Measurements from ENCODE around the gene CELF4.

Gene CELF4

GRCh38 chr18:37316468-37316867 lies 249.1 kb downstream of the CELF4 start:
- DNase-seq (ENCODE audit: low read depth), result no peak

DNA sequence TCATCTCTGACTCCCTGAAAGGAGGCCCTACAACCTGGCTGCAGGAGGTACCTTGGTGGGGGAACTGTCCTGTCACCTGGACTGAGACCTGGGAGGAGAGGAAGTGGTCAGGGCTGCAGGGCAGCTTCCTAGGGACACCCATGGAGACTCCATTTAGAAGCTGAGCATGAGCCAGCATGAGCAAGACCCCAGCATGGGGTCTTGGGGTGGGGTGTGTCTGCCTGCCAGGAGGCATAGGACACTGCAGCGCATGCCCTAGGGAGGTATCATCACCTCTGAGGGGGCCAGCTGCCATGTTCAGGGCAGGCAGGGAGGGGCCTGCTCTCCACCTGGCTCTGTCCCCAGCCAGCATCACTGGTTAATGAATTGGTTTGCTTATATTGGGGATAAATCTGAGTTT lies 249.7 kb downstream of the CELF4 start:
- no peak for DNase-seq (ENCODE audit: low read depth)

GRCh38 chr18:37314534-37314933 lies 251.1 kb downstream of the CELF4 start:
- no peak for DNase-seq (ENCODE audit: low read depth)

- DNase-seq (ENCODE audit: low read depth), result no peak
These were observed 252.0 kb downstream of the CELF4 start for GRCh38 chr18:37313624-37314023.

DNA sequence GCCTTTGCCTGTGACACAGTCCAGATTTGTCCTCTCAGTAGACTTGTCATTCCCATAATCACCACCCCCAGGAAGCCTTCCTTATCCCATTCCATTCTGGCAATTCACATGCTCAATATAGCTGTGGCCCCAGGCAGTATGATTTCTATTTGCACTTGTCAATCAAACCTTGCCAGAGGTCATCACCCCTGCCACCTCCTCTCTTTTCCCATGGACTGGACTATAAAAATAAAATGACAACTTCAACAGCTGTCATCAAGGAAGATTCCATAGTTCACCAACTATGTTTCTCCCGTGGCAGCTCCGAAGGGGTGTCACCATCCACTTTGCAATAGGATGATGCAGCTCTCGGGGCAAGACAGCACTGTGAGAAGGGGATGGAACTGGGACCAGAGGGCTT lies 255.7 kb downstream of the CELF4 start:
- no peak for DNase-seq (ENCODE audit: low read depth)

DNA sequence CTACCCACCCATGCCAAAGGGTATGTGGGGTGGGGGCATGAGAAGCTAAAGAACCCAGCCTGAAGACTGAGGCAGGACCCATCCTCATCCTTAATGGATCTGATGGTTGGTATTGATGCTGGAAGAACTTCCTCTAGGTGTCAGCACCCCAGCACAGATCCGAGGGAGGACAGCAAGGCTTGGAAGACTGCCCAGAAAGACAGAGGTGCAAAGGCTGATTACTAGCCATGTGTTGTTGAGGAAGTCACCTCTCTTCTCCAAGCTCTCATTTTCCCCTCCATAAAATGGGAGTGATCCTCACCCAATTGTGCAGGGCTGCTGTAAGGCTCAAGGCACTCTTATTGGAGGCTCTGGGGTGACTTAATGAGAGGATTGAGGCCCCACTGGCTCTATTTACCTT lies 256.5 kb downstream of the CELF4 start:
- no peak for DNase-seq (ENCODE audit: low read depth)

DNA sequence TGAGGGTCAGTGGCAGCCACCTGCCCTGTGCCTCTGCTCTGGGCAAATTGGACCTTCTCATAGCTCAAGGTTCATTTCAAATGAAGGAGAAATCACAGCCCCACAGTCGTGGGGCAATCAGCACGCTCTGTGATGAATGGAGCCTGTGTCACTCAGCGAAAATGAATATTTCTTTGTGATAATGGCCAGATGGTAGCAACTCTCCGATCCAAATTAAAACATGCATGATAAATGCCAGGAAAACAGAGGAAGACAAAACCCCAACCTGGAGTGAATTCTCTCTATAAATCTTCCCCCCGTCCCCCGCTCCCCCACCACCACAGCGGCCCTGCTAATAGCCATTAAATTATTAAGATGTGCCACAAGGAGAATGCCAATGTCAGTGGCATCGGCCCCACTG lies 258.4 kb downstream of the CELF4 start:
- no peak for DNase-seq (ENCODE audit: low read depth)

DNA sequence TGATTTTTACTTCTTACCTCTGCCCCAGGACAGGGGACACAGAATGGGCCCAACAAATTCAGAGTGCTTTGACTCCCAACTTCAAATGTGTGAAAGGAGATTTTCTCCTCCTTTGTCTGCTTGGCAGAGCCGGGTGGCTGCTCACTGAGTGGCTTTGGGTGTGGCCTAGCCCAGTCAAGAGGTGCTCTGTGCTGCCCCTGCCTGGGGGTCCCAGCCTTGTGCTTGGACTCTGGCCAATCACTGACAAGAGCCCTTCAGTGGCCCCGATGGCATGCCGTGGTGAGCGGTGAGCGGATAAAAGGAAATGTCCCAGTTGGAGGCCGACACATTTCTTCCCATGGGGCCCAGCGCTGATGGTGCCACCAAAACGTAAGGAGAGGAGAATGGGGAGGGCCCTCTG lies 259.2 kb downstream of the CELF4 start:
- no peak for DNase-seq (ENCODE audit: low read depth)

GRCh38 chr18:37305066-37305465 lies 260.5 kb downstream of the CELF4 start:
- no peak for DNase-seq (ENCODE audit: low read depth)

DNA sequence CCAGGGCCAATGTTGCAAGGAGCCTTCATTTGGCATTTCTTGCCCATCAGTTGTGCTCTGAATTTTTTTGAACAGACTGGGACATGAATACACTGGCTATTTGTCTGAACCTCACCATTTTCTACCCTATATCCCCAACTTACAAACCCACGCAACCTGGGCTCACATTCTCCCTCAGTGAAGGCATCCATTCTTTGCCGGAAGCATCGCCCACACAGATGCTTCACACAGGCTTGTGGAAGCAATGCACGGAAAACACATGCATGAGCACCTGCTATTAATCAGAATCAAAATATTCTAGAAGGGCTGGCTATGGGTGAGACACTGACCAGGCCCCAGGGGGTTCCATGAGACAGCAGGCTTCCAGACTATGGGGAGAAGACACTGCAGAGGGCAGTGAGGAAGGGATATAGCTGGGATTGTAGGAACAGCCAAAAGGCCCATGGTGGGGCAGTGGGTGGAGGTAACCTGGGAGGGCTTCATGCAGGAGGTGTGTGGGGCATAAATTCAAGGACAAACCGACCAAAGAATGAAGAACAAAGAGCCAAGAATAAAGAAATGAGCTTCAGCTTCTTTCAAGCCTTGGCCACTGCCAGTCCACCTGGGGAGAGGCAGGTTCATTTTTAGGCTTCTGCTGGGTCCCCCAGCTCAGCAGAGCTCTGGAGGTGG lies 261.5 kb downstream of the CELF4 start:
- no peak for DNase-seq (ENCODE audit: low read depth)

- no peak for DNase-seq (ENCODE audit: low read depth)
These were observed 262.6 kb downstream of the CELF4 start for GRCh38 chr18:37303009-37303408.

DNA sequence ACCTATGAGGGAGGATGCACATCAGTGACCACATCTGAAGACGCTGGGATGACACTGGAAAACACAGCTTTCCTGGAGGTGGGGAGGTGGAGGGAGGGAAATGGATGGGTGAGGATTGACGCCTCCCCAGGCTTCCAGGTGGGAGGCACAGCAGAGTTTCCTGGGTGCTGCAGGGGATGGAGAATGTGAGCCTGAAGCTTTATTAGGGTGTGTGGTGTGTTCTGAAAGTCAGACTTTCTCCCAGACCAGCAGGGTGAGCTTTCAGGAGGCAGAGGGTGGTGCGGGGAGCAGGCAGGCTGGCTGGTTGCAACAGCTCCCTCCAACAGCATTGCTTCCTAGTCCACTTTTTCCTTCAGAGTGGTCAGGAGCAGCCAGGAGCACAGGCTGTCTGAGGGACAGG lies 263.1 kb downstream of the CELF4 start:
- no peak for DNase-seq (ENCODE audit: low read depth)

DNA sequence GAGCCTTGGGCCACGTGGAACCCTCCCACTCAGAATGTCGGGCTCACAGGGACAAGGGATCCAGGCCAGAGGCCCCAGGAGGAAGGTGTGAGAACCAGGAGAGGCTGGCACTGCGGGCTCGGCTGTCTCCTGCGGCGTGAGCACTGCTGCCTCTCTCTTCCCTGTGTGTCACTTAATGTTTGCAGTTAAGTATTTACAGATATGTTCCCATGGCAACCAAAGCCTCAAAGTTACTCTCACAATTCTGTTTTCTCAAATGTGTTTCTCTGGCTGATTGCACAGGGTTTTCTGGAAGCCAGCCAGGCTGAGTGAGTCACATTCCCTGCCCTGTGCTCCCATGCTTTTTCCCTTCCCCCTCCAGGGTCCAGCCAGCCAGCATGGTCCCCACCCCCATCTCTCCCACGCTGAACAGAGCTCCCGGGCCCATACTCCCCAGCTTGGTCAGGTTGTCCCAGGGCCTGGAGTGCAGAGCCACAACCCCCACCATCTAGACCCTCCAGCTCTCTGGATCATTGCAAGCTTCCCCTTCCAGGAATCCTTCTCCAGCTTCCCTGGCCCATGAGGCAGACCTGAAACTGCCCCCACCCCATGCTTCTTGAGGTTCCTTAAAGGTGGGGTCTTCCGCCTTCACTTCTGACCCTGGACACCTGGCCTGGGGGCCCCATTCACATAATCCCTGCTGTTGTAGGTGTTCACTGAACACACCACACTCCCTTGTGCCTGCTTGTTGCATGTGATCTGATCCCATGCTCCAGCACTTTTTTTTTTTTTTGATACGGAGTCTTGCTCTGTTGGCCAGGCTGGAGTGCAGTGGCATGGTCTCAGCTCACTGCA lies 265.9 kb downstream of the CELF4 start:
- DNase-seq (ENCODE audit: low read depth), result no peak

DNA sequence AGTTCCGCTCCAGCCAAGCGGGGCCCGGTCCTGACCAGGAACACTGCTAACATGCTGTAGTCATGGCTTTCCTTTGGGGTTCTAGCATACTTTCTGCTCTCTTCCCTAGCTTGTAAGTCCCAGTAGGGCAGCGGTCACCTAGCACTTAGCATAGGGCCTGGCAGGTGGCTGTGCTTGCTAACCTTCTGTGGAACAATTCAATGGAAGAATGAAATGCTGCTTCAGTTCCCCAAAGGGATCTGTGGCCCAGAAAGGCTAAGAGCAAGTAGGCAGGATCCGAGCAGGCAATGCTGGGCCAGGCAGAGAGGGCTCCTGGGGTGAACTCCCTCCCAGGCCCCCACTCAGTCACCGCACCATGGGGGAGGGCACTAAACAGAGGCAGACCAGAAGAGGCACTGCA lies 266.8 kb downstream of the CELF4 start:
- no peak for DNase-seq (ENCODE audit: low read depth)

DNA sequence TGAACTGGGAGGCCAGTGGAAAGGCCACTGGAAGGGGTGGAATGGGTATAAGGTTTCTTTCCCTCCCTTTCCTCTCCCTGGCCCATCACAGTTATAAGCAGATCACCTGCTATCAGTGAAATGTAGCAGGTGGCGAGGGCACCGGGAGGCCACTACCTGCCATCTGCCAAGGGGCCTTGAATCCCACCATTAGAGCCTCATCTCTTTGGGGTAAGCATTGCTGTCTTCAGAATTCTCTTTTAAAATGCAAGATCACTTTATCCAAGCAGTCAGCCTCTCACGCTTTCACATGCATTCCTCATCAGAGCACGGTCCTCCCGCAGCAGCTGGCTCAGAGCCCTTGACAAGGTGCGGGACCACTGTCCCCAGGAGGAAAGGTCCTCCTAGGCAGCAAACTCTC lies 268.5 kb downstream of the CELF4 start:
- DNase-seq (ENCODE audit: low read depth), result no peak

- DNase-seq (ENCODE audit: low read depth), result no peak
These were observed 270.6 kb downstream of the CELF4 start for GRCh38 chr18:37294951-37295350.

DNA sequence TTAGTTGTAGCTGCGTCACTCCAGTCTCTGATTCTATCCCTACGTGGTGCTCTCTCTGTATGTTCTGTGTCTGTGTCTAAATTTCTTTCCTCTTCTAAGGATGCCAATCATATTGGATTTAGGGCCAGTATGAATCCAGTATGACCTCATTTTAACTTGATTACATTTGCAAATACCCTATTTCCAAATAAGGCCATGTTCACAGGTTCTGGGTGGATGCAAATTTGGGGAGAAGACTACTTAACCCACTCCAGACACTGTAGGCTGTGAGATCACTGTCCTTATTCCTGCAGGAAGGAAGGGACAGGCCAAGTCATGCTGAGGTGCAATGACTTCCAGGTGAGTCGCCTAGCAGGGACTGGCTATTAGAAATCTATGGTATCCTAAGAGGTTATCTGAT lies 272.2 kb downstream of the CELF4 start:
- DNase-seq (ENCODE audit: low read depth), result no peak

DNA sequence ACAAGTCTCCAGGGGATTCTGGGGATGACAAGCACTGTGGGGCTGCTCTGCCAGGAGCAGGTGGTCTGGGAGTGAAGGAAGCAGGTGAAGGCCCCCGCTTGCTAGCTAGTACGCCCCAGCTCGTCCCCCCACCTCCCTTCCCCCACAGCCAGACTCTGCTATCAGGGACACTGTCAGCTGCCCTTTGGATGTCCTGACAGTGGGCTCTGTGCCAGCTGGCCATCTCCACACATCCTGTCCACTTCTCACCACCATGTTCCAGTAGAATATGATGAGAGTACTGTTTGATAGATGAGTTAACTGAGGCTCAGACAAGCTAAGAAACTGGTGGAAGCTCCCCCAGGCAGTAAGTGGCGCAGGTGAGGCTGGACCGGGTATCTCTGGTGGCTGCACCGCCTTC lies 276.2 kb downstream of the CELF4 start:
- no peak for DNase-seq (ENCODE audit: low read depth)

DNA sequence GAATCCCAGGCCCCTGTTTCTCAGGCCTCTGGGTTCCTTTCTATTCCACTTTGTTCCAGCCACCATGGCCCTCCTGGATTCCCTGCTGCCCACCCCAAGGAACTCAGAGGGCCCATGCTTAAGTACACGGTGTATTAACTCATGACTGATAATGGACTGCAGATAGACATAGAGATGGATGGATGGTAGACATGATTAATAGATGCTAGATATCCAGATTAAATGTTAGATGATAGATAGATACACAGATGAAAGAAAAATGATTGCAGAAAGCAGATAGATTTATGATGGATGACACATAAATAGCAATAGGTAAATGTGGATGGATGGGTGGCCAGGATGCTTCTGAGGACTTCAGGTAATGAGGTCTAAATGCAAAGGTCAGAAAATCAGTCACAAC lies 278.0 kb downstream of the CELF4 start:
- DNase-seq (ENCODE audit: low read depth), result no peak

DNA sequence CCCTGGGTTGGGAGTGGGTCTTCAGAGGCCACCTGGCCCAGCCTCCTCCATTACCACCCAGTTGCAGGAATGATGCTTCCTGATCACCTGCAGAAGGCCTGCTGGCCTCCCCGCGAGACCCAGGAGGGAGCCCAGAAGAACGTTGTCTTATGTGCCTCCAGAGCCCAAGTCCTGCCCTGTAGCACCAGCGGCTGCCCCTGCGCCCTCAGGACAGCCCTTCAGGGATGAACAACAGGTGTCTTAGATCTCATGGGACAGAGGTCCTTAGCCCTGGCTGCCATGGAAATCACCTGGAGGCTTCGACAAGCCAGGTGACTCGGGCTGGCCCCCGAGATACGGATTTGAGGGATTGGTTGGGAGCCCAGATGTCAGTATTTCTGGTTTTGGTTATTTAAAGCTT lies 278.8 kb downstream of the CELF4 start:
- no peak for DNase-seq (ENCODE audit: low read depth)

GRCh38 chr18:37285825-37286224 lies 279.8 kb downstream of the CELF4 start:
- DNase-seq (ENCODE audit: low read depth), result no peak

DNA sequence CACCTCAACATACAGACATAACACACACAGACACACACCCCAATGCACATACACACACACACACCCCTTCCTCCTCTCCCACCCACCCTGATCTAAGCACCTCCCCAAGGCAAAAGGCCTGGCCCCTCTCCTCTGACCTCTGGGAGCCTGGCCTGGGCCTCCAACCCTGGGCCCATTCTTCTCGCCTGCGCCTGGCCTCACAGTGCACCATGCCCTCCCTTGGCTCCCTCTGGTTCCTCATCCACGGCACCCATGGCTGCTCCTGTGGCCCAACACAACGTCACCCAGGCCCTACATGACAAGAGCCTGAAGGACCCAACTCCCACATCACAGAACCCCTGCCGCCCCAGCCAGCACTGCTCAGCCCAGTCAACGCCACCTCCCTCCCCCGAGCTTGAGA lies 281.3 kb downstream of the CELF4 start:
- no peak for DNase-seq (ENCODE audit: low read depth)

DNA sequence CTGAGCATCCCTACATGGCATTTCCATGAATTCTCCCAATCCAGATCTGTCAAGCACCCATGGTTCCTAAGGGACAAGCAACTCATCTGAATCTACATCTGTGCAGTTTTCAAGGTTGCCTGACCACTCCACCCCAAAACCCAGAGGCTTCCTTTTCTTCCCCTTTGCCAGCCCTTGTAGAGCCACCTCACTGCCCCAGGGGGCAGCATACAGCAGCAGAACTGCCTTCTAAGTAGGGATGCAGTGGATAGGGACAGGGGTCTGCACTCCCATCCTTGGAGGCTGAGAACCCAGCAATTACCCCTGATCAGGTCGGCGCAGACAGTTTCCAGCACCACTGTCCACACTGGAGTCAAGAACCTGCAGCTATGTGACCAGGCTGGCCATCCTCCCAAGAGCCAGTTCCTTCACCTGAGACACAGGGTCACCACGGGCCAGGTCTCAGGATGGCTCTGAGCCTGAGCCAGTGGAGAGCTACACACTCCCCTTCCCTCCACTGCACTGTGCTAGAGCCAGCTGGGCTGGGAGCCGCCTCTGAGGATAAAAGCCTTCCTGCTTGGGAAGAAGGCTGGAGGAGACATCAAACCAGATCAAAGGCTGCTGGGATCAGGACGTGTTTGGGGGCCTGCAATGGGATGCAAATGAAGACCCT lies 283.1 kb downstream of the CELF4 start:
- DNase-seq (ENCODE audit: low read depth), result no peak

All from stimulated activated CD8-positive, alpha-beta memory T cell treated with anti-CD3 and anti-CD28 coated beads, Interleukin-7, amount 100 ng/mL, for 24 hours (primary cell).